IMR-90 (cell line): Measurements from ENCODE around the gene TNFRSF13B. TPM values are rescaled to one million over a fixed set of nuclear protein-coding genes. Genes with fewer than 3 reads are reported as not detected.

Experiments used
- ATAC-seq: fragments of 200-7000 bp; cut with Tn5 transposase; 2 replicates; pipeline ENCODE4 v1.9.1; 2020; ENCODE audit warnings: low read depth, mild to moderate bottlenecking, moderate library complexity
- BruUV-seq: library from RNA; stranded (reverse); fragments of 400-500 nt; replicated peaks from 2 replicates; lab custom pipeline; 2021; lab: Mats Ljungman, UMichigan
- CTCF ChIA-PET: fragments of 300-600 bp; formaldehyde crosslinking; extraction: SDS; loops from one replicate; lab custom pipeline; 2021; ENCODE audit warnings: antibody characterized with exemption; lab: Yijun Ruan, JAX
- POLR2A ChIA-PET: fragments of 300-600 bp; sonication (Branson Sonifier 250); formaldehyde crosslinking; loops from one replicate; lab custom pipeline; 2022; ENCODE audit warnings: antibody characterized with exemption; ENCODE audit not compliant: unreplicated experiment; lab: Charles Lee
- DNase-seq: peaks from one replicate; pipeline ENCODE4 v3.0.0; 2013
- H2AFZ ChIP-seq: replicated peaks from 2 replicates; pipeline ENCODE3; 2013; ENCODE audit warnings: low read length, mild to moderate bottlenecking; ENCODE audit not compliant: poor library complexity
- H2AK5ac ChIP-seq: 2 replicates; pipeline ENCODE4 v1.6.1; 2013; ENCODE audit warnings: low read depth, low read length, inconsistent platforms
- H2AK9ac ChIP-seq: replicated peaks from 2 replicates; pipeline ENCODE3; 2013; ENCODE audit warnings: mild to moderate bottlenecking, low read depth, low read length, moderate library complexity; ENCODE audit not compliant: poor library complexity
- H2BK120ac ChIP-seq: 2 replicates; pipeline ENCODE4 v1.6.1; 2013; ENCODE audit warnings: low read depth, low read length, inconsistent platforms
- H2BK15ac ChIP-seq: 3 replicates; pipeline ENCODE4 v1.6.1; 2013; ENCODE audit warnings: low read depth, low read length, inconsistent platforms
- H2BK20ac ChIP-seq: 2 replicates; pipeline ENCODE4 v1.6.1; 2013; ENCODE audit warnings: low read depth, mild to moderate bottlenecking, inconsistent platforms, low read length, moderate library complexity
- H2BK5ac ChIP-seq: 2 replicates; pipeline ENCODE4 v1.6.1; 2013; ENCODE audit warnings: mild to moderate bottlenecking, low read depth, low read length, inconsistent platforms; ENCODE audit not compliant: poor library complexity, severe bottlenecking
- H3K14ac ChIP-seq: replicated peaks from 2 replicates; pipeline ENCODE4 v1.6.1; 2013; ENCODE audit warnings: low read depth, low read length, inconsistent platforms
- H3K18ac ChIP-seq: 2 replicates; pipeline ENCODE4 v1.6.1; 2013; ENCODE audit warnings: low read depth, low read length, control low read depth
- H3K23ac ChIP-seq: 2 replicates; pipeline ENCODE4 v1.6.1; 2013; ENCODE audit warnings: low read depth, low read length, inconsistent platforms
- H3K27ac ChIP-seq: 2 replicates; pipeline ENCODE4 v1.5.1; 2013; ENCODE audit warnings: mild to moderate bottlenecking, control low read depth, low read length; ENCODE audit not compliant: insufficient read depth
- H3K27me3 ChIP-seq: 2 replicates; pipeline ENCODE4 v1.6.1; 2013; ENCODE audit warnings: low read length; ENCODE audit not compliant: control insufficient read depth, insufficient read depth
- H3K36me3 ChIP-seq: 2 replicates; pipeline ENCODE4 v1.6.1; 2013; ENCODE audit warnings: low read length, mixed read lengths; ENCODE audit not compliant: control insufficient read depth, insufficient read depth
- H3K4ac ChIP-seq: 2 replicates; pipeline ENCODE4 v1.6.1; 2013; ENCODE audit warnings: low read depth, low read length, inconsistent platforms
- H3K4me1 ChIP-seq: 2 replicates; pipeline ENCODE4 v1.6.1; 2013; ENCODE audit warnings: low read length, mixed read lengths; ENCODE audit not compliant: control insufficient read depth, insufficient read depth
- H3K4me2 ChIP-seq: 2 replicates; pipeline ENCODE4 v1.6.1; 2013; ENCODE audit warnings: low read depth, mild to moderate bottlenecking, control low read depth, low read length, moderate library complexity
- H3K4me3 ChIP-seq: 2 replicates; pipeline ENCODE4 v1.5.1; 2013; ENCODE audit warnings: low read depth, mild to moderate bottlenecking, control low read depth, low read length, moderate library complexity; ENCODE audit not compliant: insufficient read depth
- H3K56ac ChIP-seq: 2 replicates; pipeline ENCODE4 v1.6.1; 2013; ENCODE audit warnings: low read length, inconsistent platforms; ENCODE audit not compliant: insufficient read depth; ENCODE audit errors: extremely low read depth
- H3K79me1 ChIP-seq, 2 experiments: 2 replicates each; pipeline ENCODE4 v1.6.1; 2013; ENCODE audit warnings: low read length in 2 of 2, inconsistent platforms in 1 of 2, low read depth in 1 of 2
- H3K9ac ChIP-seq: 2 replicates; pipeline ENCODE4 v1.6.1; 2013; ENCODE audit warnings: low read depth, low read length, control low read depth
- H3K9me1 ChIP-seq: 2 replicates; pipeline ENCODE4 v1.6.1; 2013; ENCODE audit warnings: low read length, inconsistent platforms; ENCODE audit not compliant: insufficient read depth
- H3K9me3 ChIP-seq: 2 replicates; pipeline ENCODE4 v1.6.1; 2013; ENCODE audit warnings: low read length; ENCODE audit not compliant: control insufficient read depth, insufficient read depth
- H4K20me1 ChIP-seq: 2 replicates; pipeline ENCODE4 v1.6.1; 2013; ENCODE audit warnings: low read length, inconsistent platforms; ENCODE audit not compliant: insufficient read depth
- H4K5ac ChIP-seq: 2 replicates; pipeline ENCODE4 v1.6.1; 2013; ENCODE audit warnings: mild to moderate bottlenecking, low read depth, low read length, control low read depth
- H4K8ac ChIP-seq, 2 experiments: 2 replicates each; pipeline ENCODE4 v1.6.1; 2013; ENCODE audit warnings: low read depth in 2 of 2, low read length in 2 of 2, control low read depth in 1 of 2, inconsistent platforms in 1 of 2
- H4K91ac ChIP-seq: 2 replicates; pipeline ENCODE4 v1.6.1; 2013; ENCODE audit warnings: low read depth, low read length, inconsistent platforms; ENCODE audit not compliant: insufficient read depth
- BHLHE40 ChIP-seq: fragments of 150-350 bp; IDR thresholded peaks from 2 replicates; pipeline ENCODE4 v1.6.1; 2016; ENCODE audit warnings: mild to moderate bottlenecking, low read depth, low read length
- CEBPB ChIP-seq: IDR thresholded peaks from 2 replicates; pipeline ENCODE4 v1.6.1; 2012; ENCODE audit warnings: low read depth, low read length, improper control_type of control experiment
- CHD1 ChIP-seq: IDR thresholded peaks from 2 replicates; pipeline ENCODE4 v1.6.1; 2012; ENCODE audit warnings: low read depth, low read length, improper control_type of control experiment
- CTCF ChIP-seq: conservative IDR thresholded peaks from 2 replicates; pipeline ENCODE4 v1.5.1; 2012; ENCODE audit warnings: mild to moderate bottlenecking, low read depth, low read length, improper control_type of control experiment
- ELK1 ChIP-seq: fragments of 150-350 bp; IDR thresholded peaks from 2 replicates; pipeline ENCODE4 v1.6.1; 2016; ENCODE audit warnings: low read depth, mild to moderate bottlenecking, low read length, moderate library complexity, borderline replicate concordance
- FOS ChIP-seq: fragments of 150-350 bp; IDR thresholded peaks from 2 replicates; pipeline ENCODE4 v1.6.1; 2016; ENCODE audit warnings: low read depth, low read length
- MAFK ChIP-seq: IDR thresholded peaks from 2 replicates; pipeline ENCODE4 v1.6.1; 2012; ENCODE audit warnings: low read depth, low read length, improper control_type of control experiment
- MAZ ChIP-seq: IDR thresholded peaks from 2 replicates; pipeline ENCODE4 v1.6.1; 2012; ENCODE audit warnings: low read depth, mild to moderate bottlenecking, low read length, improper control_type of control experiment, moderate library complexity, borderline replicate concordance
- MXI1 ChIP-seq: IDR thresholded peaks from 2 replicates; pipeline ENCODE4 v1.6.1; 2012; ENCODE audit warnings: low read depth, mild to moderate bottlenecking, low read length, moderate library complexity, borderline replicate concordance
- NFE2L2 ChIP-seq: fragments of 150-350 bp; IDR thresholded peaks from 2 replicates; pipeline ENCODE4 v1.6.1; 2016; ENCODE audit warnings: low read depth, mild to moderate bottlenecking, low read length
- POLR2A ChIP-seq: IDR thresholded peaks from 2 replicates; pipeline ENCODE4 v1.6.1; 2012; ENCODE audit warnings: mild to moderate bottlenecking, low read depth, low read length
- RAD21 ChIP-seq: IDR thresholded peaks from 2 replicates; pipeline ENCODE4 v1.6.1; 2012; ENCODE audit warnings: low read length, improper control_type of control experiment
- RCOR1 ChIP-seq: IDR thresholded peaks from 2 replicates; pipeline ENCODE4 v1.6.1; 2012; ENCODE audit warnings: mild to moderate bottlenecking, low read length, improper control_type of control experiment; ENCODE audit not compliant: insufficient replicate concordance
- RFX5 ChIP-seq: IDR thresholded peaks from 2 replicates; pipeline ENCODE4 v1.8.0; 2012; ENCODE audit warnings: low read depth, mild to moderate bottlenecking, low read length, moderate library complexity
- SMC3 ChIP-seq: fragments of 150-350 bp; IDR thresholded peaks from 2 replicates; pipeline ENCODE4 v1.6.1; 2016; ENCODE audit warnings: low read depth, mild to moderate bottlenecking, antibody characterized with exemption, low read length, moderate library complexity
- USF2 ChIP-seq: fragments of 150-350 bp; IDR thresholded peaks from 2 replicates; pipeline ENCODE4 v1.6.1; 2017; ENCODE audit warnings: mild to moderate bottlenecking, antibody characterized with exemption, low read length, low read depth
- WGBS, 2 experiments: methylation state at CpG; one replicate each; pipeline versions ENCODE4 v1.1.5 to v1.1.7; 2013; ENCODE audit warnings: missing lambda C conversion rate in 2 of 2; ENCODE audit not compliant: insufficient read length in 1 of 2; ENCODE audit errors: extremely low coverage in 2 of 2; 5-methylcytosine and 5-hydroxymethylcytosine counted together
- dilution Hi-C: fragments of 300-500 bp; cut with HindIII; formaldehyde crosslinking; loops from one replicate; pipeline ENCODE4 v1.14.3; 2018; ENCODE audit warnings: low sequenced_read_pairs; ENCODE audit not compliant: unreplicated experiment
- in situ Hi-C: fragments of 300-500 bp; cut with MboI; formaldehyde crosslinking; loops from 3 replicates; pipeline ENCODE4 v1.14.3; 2019; ENCODE audit warnings: low sequenced_read_pairs, inconsistent platforms, mixed read lengths
- intact Hi-C: fragments of 100-400 bp; cut with micrococcal nuclease; formaldehyde crosslinking; loops from 2 replicates; pipeline ENCODE4 v1.10.0; 2022
- polyA plus RNA-seq, 3 experiments: library from polyadenylated mRNA; depleted of rRNA; stranded (reverse); fragments of >200 nt; gene quantifications; 2 replicates each; pipeline ENCODE4 v1.2.3, GENCODE V29; 2012; ENCODE audit warnings: low replicate concordance in 1 of 3
- total RNA-seq: library from RNA; depleted of rRNA; stranded (reverse); fragments of >200 nt; gene quantifications from 2 replicates; pipeline ENCODE4 v1.2.3, GENCODE V29; 2012

TNFRSF13B gene
- total and polyA plus RNA-seq, 2 of the 4 experiments (the other 2 are of a cell fraction): not detected

GRCh38 chr17:16930571-16931317 lies 41.2 kb downstream of the TNFRSF13B start:
- WGBS, 2 experiments: 33% methylated on average over 8 of the region's 13 CpGs; no CpG with 5 or more reads in 1 of the 2 experiments
- Histone ChIP-seq H3K9me1 (no peaks in the 10 kb centered on the region), H2AK9ac (no peak overlapping the region), H3K79me1 (no peaks in the 10 kb centered on the region), H2BK15ac (no peak overlapping the region), H3K27ac (no peak overlapping the region), H3K27me3 (peaks cover 47% of the 10 kb centered on the region), H3K4me2 (no peak overlapping the region), H3K23ac (no peak overlapping the region), H3K4ac (no peak overlapping the region), H4K5ac (no peak overlapping the region), H4K8ac (no peak overlapping the region), H4K91ac (no peak overlapping the region), H3K9me3 (no peaks in the 10 kb centered on the region), H4K20me1 (no peaks in the 10 kb centered on the region), H3K4me3 (no peak overlapping the region), H2AFZ (no peak overlapping the region), H3K18ac (no peak overlapping the region), H2AK5ac (no peak overlapping the region), H2BK20ac (no peak overlapping the region), H3K36me3 (no peaks in the 10 kb centered on the region), H2BK5ac (no peak overlapping the region), H3K4me1 (no peaks in the 10 kb centered on the region), H3K9ac (no peak overlapping the region), H2BK120ac (no peak overlapping the region), H3K14ac (no peak overlapping the region), H3K56ac (no peak overlapping the region)
- ChIA-PET POLR2A (no interaction called here), CTCF (no interaction called here)
- ATAC-seq (no peak), DNase-seq (no peak)
- TF ChIP-seq MAFK: no peak
- no peak for TF ChIP-seq MXI1
- TF ChIP-seq CTCF: no peak
- no peak for TF ChIP-seq RCOR1
- TF ChIP-seq RFX5: no peak
- TF ChIP-seq CHD1: no peak
- no peak for TF ChIP-seq FOS
- TF ChIP-seq POLR2A: no peak
- TF ChIP-seq ELK1: no peak
- TF ChIP-seq BHLHE40: no peak
- TF ChIP-seq USF2: no peak
- no peak for TF ChIP-seq CEBPB
- TF ChIP-seq RAD21: no peak
- no peak for TF ChIP-seq MAZ
- TF ChIP-seq NFE2L2: no peak
- TF ChIP-seq SMC3: no peak
- dilution Hi-C loops: no loop called here
- no TSS peak for BruUV-seq
- in situ Hi-C loops: no loop called here
- intact Hi-C loops: no loop called here
